Natural killer cell (primary cell): ENCODE measurements around the gene RELCH. TPM values are rescaled to one million over a fixed set of nuclear protein-coding genes. Genes with fewer than 3 reads are reported as not detected.

Experiments used
- ATAC-seq, 3 donors: fragments of 150-1000 bp in 2 of 3; fragments of 200-7000 bp in 1 of 3; cut with Tn5 transposase; 1 replicate in 1 of 3; 2 replicates in 2 of 3; pipeline ENCODE4 v1.10.0; 2021; ENCODE audit warnings: mild to moderate bottlenecking in 2 of 3, moderate library complexity in 2 of 3
- DNase-seq, 2 donors: peaks; one replicate each; pipeline versions ENCODE4 v3.0.0 to v3.0.0-alpha.2; 2013 to 2021; ENCODE audit warnings: mixed read lengths in 1 of 2
- H3K27ac ChIP-seq: one replicate; pipeline ENCODE4 v1.5.1; 2013; ENCODE audit warnings: mild to moderate bottlenecking, low read length
- H3K27me3 ChIP-seq: one replicate; pipeline ENCODE4 v1.6.1; 2013; ENCODE audit warnings: low read length; ENCODE audit not compliant: control insufficient read depth, insufficient read depth
- H3K36me3 ChIP-seq: one replicate; pipeline ENCODE4 v1.6.1; 2013; ENCODE audit warnings: low read length; ENCODE audit not compliant: control insufficient read depth, insufficient read depth
- H3K4me1 ChIP-seq: one replicate; pipeline ENCODE4 v1.6.1; 2013; ENCODE audit warnings: low read length; ENCODE audit not compliant: control insufficient read depth, insufficient read depth
- H3K4me3 ChIP-seq: one replicate; pipeline ENCODE4 v1.5.1; 2013; ENCODE audit warnings: low read length
- H3K9me3 ChIP-seq: one replicate; pipeline ENCODE4 v1.6.1; 2013; ENCODE audit warnings: low read length; ENCODE audit not compliant: control insufficient read depth, insufficient read depth
- H3K27ac Mint-ChIP-seq, 2 donors: one replicate each; pipeline ENCODE4 v1.8.0; 2022; ENCODE audit warnings: mild to moderate bottlenecking in 2 of 2, mixed read lengths in 2 of 2, moderate library complexity in 1 of 2
- H3K27me3 Mint-ChIP-seq, 2 donors: one replicate each; pipeline ENCODE4 v1.8.0; 2022; ENCODE audit warnings: low read depth in 2 of 2, mixed read lengths in 2 of 2
- H3K36me3 Mint-ChIP-seq: one replicate; pipeline ENCODE4 v1.8.0; 2022; ENCODE audit warnings: mixed read lengths
- H3K4me1 Mint-ChIP-seq, 2 donors: one replicate each; pipeline ENCODE4 v1.8.0; 2022; ENCODE audit warnings: mixed read lengths in 2 of 2
- H3K4me3 Mint-ChIP-seq: one replicate; pipeline ENCODE4 v1.8.0; 2022; ENCODE audit warnings: mild to moderate bottlenecking, moderate library complexity, mixed read lengths
- H3K9me3 Mint-ChIP-seq, 2 donors: one replicate each; pipeline ENCODE4 v1.8.0; 2022; ENCODE audit warnings: mixed read lengths in 2 of 2
- CTCF ChIP-seq: fragments of 200-600 bp; IDR thresholded peaks from one replicate; pipeline ENCODE4 v1.8.0; 2022; ENCODE audit warnings: antibody characterized with exemption
- WGBS: methylation state at CpG from one replicate; pipeline ENCODE4 v1.1.7; 2013; ENCODE audit warnings: missing lambda C conversion rate; ENCODE audit not compliant: insufficient coverage; 5-methylcytosine and 5-hydroxymethylcytosine counted together
- intact Hi-C: fragments of 100-400 bp; cut with micrococcal nuclease; formaldehyde crosslinking; loops from one replicate; pipeline ENCODE4 v1.14.2; 2022
- total RNA-seq, 4 donors: library from RNA; stranded (reverse); fragments of 120-200 nt in 1 of 4; gene quantifications; one replicate each; pipeline versions ENCODE4 v1.2.3 to v1.2.4, GENCODE V29; 2013 to 2022

RELCH gene
- total RNA-seq, 3 donors from 2014 or later (not counting 1 experiment from before 2014, with no cell fraction given) = 60.1 to 69.9 (median 63.9) TPM

- Mint-ChIP-seq H3K4me3 (no peak overlapping the region), H3K9me3 (no peaks in the 10 kb centered on the region), H3K36me3 (no peaks in the 10 kb centered on the region), H3K27me3 (no peaks in the 10 kb centered on the region), H3K4me1 (peaks cover 4 to 5% of the 10 kb centered on the region in 2 donors), H3K27ac (no peak overlapping the region)
- no peaks in the 10 kb centered on the region for H3K4me1 ChIP-seq
- H3K27ac ChIP-seq = no peak overlapping the region
- no peak overlapping the region for H3K4me3 ChIP-seq
- no peaks in the 10 kb centered on the region for H3K36me3 ChIP-seq
- no peak for DNase-seq
- WGBS = 83% methylated on average over 3 of the region's 4 CpGs
- no peaks in the 10 kb centered on the region for H3K27me3 ChIP-seq
- H3K9me3 ChIP-seq = no peaks in the 10 kb centered on the region
- intact Hi-C loops = no loop called here
- no peak for TF ChIP-seq CTCF
- no peak for ATAC-seq
Observed at GRCh38 chr18:62179213-62179612, 7.8 kb upstream of the RELCH start.

DNA sequence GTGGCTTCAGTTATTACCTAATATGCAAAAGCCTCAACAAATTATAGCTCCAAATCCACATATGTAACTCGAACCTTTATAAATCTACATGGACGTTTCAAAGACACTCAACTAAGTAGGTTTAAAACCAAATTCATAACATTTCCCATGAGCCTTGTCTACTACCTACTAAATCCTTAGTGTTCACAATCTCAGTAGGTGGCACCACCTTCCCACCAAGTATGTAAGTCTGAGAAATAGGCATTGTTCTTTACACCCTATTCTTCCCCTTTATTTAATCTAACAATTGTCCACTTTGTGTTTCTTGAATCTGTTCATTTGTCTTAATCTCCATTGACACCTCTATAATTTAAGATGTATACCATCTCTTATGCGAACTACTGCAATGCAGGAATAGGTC, 4.8 kb upstream of the RELCH start:
- no peaks in the 10 kb centered on the region for H3K36me3 ChIP-seq
- no peak for DNase-seq
- no peaks in the 10 kb centered on the region for H3K9me3 ChIP-seq
- ATAC-seq = no peak
- Mint-ChIP-seq H3K36me3 (peaks cover 4% of the 10 kb centered on the region), H3K27me3 (no peaks in the 10 kb centered on the region), H3K4me3 (no peak overlapping the region), H3K27ac (no peak overlapping the region), H3K4me1 (peaks cover 14 to 16% of the 10 kb centered on the region in 2 donors), H3K9me3 (no peaks in the 10 kb centered on the region)
- intact Hi-C loops = loop anchor here (2.0 to 10.0 kb wide), 2 partner anchors 403 to 533 kb away; partner anchors contain the start of gene PHLPP1
- no peak overlapping the region for H3K27ac ChIP-seq
- no peak for TF ChIP-seq CTCF
- H3K4me1 ChIP-seq = peaks cover 8% of the 10 kb centered on the region
- WGBS = 93% methylated on average over 3 of the region's 3 CpGs
- no peak overlapping the region for H3K4me3 ChIP-seq
- no peaks in the 10 kb centered on the region for H3K27me3 ChIP-seq

- TF ChIP-seq CTCF = peak; percentile 99
- WGBS = 8% methylated on average over 2 of the region's 2 CpGs
- H3K27ac Mint-ChIP-seq = no peak overlapping the region
- no peaks in the 10 kb centered on the region for H3K27me3 Mint-ChIP-seq
- Histone ChIP-seq H3K9me3 (no peaks in the 10 kb centered on the region), H3K4me3 (no peak overlapping the region), H3K36me3 (no peaks in the 10 kb centered on the region), H3K27ac (no peak overlapping the region), H3K27me3 (no peaks in the 10 kb centered on the region), H3K4me1 (peaks cover 16% of the 10 kb centered on the region)
- peaks cover 28 to 29% of the 10 kb centered on the region in 2 donors for H3K4me1 Mint-ChIP-seq
- H3K36me3 Mint-ChIP-seq = peaks cover 6% of the 10 kb centered on the region
- H3K9me3 Mint-ChIP-seq = no peaks in the 10 kb centered on the region
- intact Hi-C loops = loop anchor here (1.0 to 10.0 kb wide), 3 partner anchors 66 to 531 kb away; partner anchors contain the start of gene PHLPP1
- H3K4me3 Mint-ChIP-seq = no peak overlapping the region
- no peak for ATAC-seq
- peak in 1 of 2 donors; percentile 80 for DNase-seq
Observed at GRCh38 chr18:62183578-62184195, 3.4 kb upstream of the RELCH start.

DNA sequence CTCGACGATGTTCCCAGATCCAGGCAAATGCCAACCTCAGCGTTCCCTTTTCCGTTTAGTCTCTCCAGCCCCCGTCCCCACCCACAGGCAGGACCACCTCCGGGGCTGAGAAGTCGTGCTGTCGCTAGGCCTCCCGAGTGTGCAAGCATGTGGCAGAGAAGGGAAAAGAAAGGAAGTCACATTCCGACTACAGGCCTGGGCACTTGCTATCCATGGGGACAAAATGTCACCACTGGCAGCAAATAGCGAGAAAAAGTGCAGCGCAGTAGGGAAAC, 619 bp upstream of the RELCH start:
- H3K4me1 ChIP-seq = peaks cover 20% of the 10 kb centered on the region
- no peaks in the 10 kb centered on the region for H3K27me3 Mint-ChIP-seq
- peak overlapping the region; percentile 95 for H3K4me3 ChIP-seq
- H3K36me3 ChIP-seq = no peaks in the 10 kb centered on the region
- no peaks in the 10 kb centered on the region for H3K9me3 ChIP-seq
- no peak for DNase-seq
- no peak for ATAC-seq
- no peaks in the 10 kb centered on the region for H3K9me3 Mint-ChIP-seq
- peak overlapping the region; percentile 74 for H3K27ac ChIP-seq
- intact Hi-C loops = loop anchor here (2.0 to 10.0 kb wide), 2 partner anchors 340 to 528 kb away; partner anchors contain the start of gene PHLPP1
- H3K27ac Mint-ChIP-seq = peak overlapping the region; percentile 96 to 98
- H3K36me3 Mint-ChIP-seq = peaks cover 6% of the 10 kb centered on the region
- H3K27me3 ChIP-seq = no peaks in the 10 kb centered on the region
- peaks cover 55 to 56% of the 10 kb centered on the region in 2 donors for H3K4me1 Mint-ChIP-seq
- peak overlapping the region; percentile 100 for H3K4me3 Mint-ChIP-seq
- WGBS = 0% methylated on average over 12 of the region's 12 CpGs
- TF ChIP-seq CTCF = no peak
